ENCODE data around the gene GTF2H3. TPM values are rescaled to one million over a fixed set of nuclear protein-coding genes. Genes with fewer than 3 reads are reported as not detected.

GTF2H3 gene
- total and polyA plus RNA-seq, 3 donors from 2014 or later = 25.1 to 36.5 (median 26.4) TPM

DNA sequence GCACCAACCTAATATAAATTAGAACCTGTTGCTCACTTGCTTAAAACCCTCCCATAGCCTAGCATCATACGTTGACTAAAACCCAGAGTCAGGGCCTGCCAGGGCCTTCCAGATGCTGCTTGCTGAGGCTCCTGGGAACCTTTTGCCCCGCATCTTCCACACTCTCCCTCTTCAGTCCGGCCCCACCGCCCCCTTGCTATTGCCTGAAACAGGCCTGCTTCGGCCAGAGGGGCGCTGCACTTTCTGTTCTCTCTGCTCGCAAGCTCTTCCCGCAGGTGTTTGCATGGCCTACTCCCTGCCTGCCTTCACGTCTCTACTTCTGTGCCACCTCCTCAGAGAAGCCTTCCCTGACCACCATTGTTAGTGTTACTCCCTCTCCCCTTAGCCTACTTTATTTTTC is 23.6 kb downstream of the GTF2H3 start:
- 87 to 93% methylated on average over 9 of the region's 9 CpGs for WGBS, 2 donors
- no peaks in the 10 kb centered on the region for H3K4me1 ChIP-seq

DNA sequence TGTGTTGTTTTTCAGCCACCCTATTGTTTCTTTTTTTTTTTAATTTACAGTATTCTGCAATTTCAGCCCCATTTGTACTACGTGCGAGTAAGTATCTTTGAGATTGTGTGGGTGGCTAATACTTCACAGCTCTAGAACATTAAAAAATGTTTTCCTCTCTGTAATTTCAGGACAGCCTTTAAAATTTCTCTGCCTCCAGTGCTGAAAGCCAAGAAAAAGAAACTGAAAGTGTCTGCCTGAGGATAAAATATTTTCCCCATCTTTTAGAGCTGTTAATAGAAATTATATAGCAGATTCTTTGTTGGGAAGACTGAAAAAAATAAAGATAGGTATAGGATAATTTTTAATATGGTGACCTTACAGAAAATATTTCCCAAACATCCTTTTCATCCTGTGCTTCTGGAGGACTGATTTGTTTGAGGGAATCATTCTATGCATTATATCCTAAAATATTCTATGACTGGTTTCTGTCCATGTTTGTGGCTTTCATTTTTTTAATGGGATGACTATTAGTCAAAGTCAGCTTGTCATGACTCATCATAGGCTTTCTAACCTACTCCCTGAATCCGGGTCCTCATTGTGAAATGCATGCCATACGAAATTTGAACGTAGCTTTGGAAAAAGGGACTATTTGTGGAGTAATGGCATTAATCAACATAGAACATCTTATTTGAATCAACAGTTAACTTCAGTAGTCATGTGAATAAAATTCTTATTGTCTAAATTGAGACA is 26.5 kb downstream of the GTF2H3 start:
- no peaks in the 10 kb centered on the region for H3K4me1 ChIP-seq
- no peak overlapping the region for H3K4me3 ChIP-seq
- no peaks in the 10 kb centered on the region for H3K9me3 ChIP-seq
- H3K27me3 ChIP-seq = no peaks in the 10 kb centered on the region
- H3K27ac ChIP-seq = no peak overlapping the region
- no peak for DNase-seq
- intact Hi-C loops (cut with DNase I; ENCODE audit: low total_unique reads) = no loop called here
- no peaks in the 10 kb centered on the region for H3K36me3 ChIP-seq (ENCODE audit: low read depth, missing control alignments)
- TF ChIP-seq, protein P1, sequence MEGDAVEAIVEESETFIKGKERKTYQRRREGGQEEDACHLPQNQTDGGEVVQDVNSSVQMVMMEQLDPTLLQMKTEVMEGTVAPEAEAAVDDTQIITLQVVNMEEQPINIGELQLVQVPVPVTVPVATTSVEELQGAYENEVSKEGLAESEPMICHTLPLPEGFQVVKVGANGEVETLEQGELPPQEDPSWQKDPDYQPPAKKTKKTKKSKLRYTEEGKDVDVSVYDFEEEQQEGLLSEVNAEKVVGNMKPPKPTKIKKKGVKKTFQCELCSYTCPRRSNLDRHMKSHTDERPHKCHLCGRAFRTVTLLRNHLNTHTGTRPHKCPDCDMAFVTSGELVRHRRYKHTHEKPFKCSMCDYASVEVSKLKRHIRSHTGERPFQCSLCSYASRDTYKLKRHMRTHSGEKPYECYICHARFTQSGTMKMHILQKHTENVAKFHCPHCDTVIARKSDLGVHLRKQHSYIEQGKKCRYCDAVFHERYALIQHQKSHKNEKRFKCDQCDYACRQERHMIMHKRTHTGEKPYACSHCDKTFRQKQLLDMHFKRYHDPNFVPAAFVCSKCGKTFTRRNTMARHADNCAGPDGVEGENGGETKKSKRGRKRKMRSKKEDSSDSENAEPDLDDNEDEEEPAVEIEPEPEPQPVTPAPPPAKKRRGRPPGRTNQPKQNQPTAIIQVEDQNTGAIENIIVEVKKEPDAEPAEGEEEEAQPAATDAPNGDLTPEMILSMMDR (IDR thresholded peaks at IDR 0.05) = no peak
- TF ChIP-seq POLR2A (IDR thresholded peaks at IDR 0.05) = no peak
- 81 to 87% methylated on average over 5 of the region's 5 CpGs for WGBS, 2 donors

More for the DNA sequence above, 23.6 kb downstream of the GTF2H3 start:
- TF ChIP-seq, protein P1 (IDR thresholded peaks at IDR 0.05) = no peak
- TF ChIP-seq POLR2A (IDR thresholded peaks at IDR 0.05) = no peak
- H3K36me3 ChIP-seq (ENCODE audit: low read depth, missing control alignments) = no peaks in the 10 kb centered on the region
- no peak for DNase-seq
- H3K4me3 ChIP-seq = no peak overlapping the region
- H3K27ac ChIP-seq = no peak overlapping the region
- intact Hi-C loops (cut with DNase I; ENCODE audit: low total_unique reads) = no loop called here
- H3K27me3 ChIP-seq = no peaks in the 10 kb centered on the region
- H3K9me3 ChIP-seq = no peaks in the 10 kb centered on the region

DNA sequence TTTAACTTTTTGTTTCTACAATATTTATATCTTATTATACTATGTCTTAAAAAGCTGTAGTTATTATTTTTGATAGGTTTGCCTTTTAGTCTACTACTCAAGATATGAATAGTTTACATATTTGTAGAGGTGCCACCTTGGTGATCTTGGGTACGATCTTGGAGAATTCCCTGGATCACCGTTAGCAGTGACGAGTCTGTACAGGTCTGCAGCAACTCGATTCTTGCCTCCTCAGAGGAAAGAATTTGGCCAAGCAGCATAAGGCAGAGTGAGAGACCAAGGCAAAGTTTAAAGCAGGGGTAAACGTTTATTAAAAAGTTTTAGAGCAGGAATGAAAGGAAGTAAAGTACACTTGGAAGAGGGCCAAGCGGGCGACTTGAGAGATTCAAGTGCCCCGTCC is 34.1 kb downstream of the GTF2H3 start:
- H3K27ac ChIP-seq = no peak overlapping the region
- TF ChIP-seq POLR2A (IDR thresholded peaks at IDR 0.05) = no peak
- TF ChIP-seq, protein P1 (IDR thresholded peaks at IDR 0.05) = no peak
- intact Hi-C loops (cut with DNase I; ENCODE audit: low total_unique reads) = no loop called here
- H3K9me3 ChIP-seq = no peaks in the 10 kb centered on the region
- no peaks in the 10 kb centered on the region for H3K36me3 ChIP-seq (ENCODE audit: low read depth, missing control alignments)
- 70 to 82% methylated on average over 8 of the region's 8 CpGs for WGBS, 2 donors
- DNase-seq = no peak
- H3K4me3 ChIP-seq = no peak overlapping the region
- H3K4me1 ChIP-seq = no peaks in the 10 kb centered on the region
- H3K27me3 ChIP-seq = no peaks in the 10 kb centered on the region

DNA sequence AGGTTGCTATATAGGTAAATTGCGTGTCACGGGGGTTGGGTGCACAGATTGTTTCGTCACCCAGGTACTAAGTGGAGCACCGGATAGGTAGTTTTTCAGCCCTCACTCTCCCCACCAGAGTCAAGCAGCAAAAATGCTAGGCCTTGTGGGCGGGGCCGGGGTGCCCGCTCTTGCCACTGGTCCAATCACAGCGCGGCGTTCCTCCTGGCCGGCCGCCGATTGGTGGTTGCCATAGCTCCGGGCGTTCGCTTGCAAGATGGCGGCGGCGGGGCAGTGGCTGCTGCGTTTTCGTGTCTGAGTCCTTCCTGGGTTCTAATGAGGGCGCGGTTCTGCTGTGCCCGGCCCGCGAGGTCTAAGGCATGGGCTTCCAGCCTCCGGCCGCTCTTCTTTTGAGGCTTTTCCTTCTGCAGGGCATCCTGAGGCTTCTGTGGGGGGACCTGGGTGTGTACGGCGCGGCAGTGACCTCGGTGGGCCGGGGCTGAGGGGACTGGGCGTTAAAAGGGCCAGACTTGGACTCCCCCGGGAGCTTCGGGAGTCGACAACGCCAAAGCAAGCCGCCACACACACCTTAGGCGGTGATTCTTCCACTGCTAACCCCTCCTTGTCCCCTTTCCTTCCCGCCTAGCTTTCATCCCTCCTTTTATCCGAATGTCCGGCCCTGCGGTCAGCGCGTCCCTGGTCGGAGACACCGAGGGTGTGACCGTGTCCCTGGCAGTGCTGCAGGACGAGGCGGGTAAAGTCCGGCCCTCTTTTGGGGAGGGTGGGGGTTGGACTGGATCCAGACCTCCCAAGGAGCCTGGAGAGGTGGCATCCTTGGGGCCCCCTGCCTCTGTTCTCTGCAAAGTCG is 37.5 kb downstream of the GTF2H3 start, which contains the start of gene TCTN2:
TCTN2 (plus strand) TSS at position 232 of the 847 bp plus-strand sequence; CDS start at position 360, 128 bp downstream.
- WGBS, 2 donors = 1 to 5% methylated on average over 7 to 53 of the region's 53 CpGs
- no peaks in the 10 kb centered on the region for H3K36me3 ChIP-seq (ENCODE audit: low read depth, missing control alignments)
- H3K27ac ChIP-seq = peak within 1 kb of the TSS in 1 of 2 donors; percentile 65
- no peaks in the 10 kb centered on the region for H3K9me3 ChIP-seq
- no peak for TF ChIP-seq POLR2A (IDR thresholded peaks at IDR 0.05)
- TF ChIP-seq, protein P1 (IDR thresholded peaks at IDR 0.05) = no peak
- no peaks in the 10 kb centered on the region for H3K27me3 ChIP-seq
- no peaks in the 10 kb centered on the region for H3K4me1 ChIP-seq
- DNase-seq = peak; percentile 98
- intact Hi-C loops (cut with DNase I; ENCODE audit: low total_unique reads) = no loop called here
- H3K4me3 ChIP-seq = peak within 1 kb of the TSS; percentile 81

All from testis (tissue), 3 donors.